Keratinocyte (primary cell): Measurements from ENCODE around the gene ATG9A.

Experiments
- EZH2 ChIP-seq: IDR thresholded peaks from one replicate; pipeline ENCODE4 v1.6.1; 2012; ENCODE audit warnings: inconsistent platforms, mild to moderate bottlenecking, low read length, moderate library complexity
- TF ChIP-seq, protein P1 (sequence below), 3 experiments: IDR thresholded peaks in 1 of 3; conservative IDR thresholded peaks in 1 of 3; optimal IDR thresholded peaks in 1 of 3; 2 replicates in 2 of 3; 3 replicates in 1 of 3; pipeline versions ENCODE3 to v1.5.1; 2011; ENCODE audit warnings: low read length in 3 of 3, mild to moderate bottlenecking in 3 of 3, moderate library complexity in 2 of 3, control low read depth in 1 of 3, inconsistent platforms in 1 of 3; ENCODE audit not compliant: insufficient read depth in 2 of 3; ENCODE audit errors: extremely low read depth in 1 of 3

DNA sequence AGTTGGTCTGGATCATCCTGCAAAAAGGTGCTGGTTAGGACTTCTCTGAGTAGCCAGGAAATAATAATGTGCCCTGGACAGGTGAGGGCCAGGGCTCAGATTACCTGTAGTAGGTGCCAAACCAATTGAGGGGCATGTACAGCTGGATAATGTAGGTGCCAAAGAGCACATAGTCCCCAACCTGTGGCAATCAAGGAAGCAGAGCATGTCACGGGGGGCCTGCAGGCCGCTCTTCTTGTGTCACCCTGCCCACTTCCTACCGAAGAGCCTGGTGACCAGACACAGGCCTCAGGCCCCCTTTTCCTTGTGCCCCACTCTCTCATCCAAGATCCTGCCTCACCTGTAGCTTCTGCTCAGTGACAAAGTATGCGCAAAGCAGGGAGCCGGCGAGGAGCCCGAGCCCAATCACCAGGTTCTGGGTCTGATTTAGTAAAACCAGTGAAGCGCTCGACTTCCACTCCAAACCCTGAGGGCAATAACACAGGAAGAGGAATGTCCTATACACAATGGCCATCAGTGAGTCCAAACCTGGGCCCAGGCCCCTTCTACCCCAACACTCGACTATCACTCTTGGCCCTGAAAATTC, 15.9 kb downstream of the ATG9A start:
- TF ChIP-seq EZH2: no peak
- TF ChIP-seq, protein P1, sequence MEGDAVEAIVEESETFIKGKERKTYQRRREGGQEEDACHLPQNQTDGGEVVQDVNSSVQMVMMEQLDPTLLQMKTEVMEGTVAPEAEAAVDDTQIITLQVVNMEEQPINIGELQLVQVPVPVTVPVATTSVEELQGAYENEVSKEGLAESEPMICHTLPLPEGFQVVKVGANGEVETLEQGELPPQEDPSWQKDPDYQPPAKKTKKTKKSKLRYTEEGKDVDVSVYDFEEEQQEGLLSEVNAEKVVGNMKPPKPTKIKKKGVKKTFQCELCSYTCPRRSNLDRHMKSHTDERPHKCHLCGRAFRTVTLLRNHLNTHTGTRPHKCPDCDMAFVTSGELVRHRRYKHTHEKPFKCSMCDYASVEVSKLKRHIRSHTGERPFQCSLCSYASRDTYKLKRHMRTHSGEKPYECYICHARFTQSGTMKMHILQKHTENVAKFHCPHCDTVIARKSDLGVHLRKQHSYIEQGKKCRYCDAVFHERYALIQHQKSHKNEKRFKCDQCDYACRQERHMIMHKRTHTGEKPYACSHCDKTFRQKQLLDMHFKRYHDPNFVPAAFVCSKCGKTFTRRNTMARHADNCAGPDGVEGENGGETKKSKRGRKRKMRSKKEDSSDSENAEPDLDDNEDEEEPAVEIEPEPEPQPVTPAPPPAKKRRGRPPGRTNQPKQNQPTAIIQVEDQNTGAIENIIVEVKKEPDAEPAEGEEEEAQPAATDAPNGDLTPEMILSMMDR (optimal IDR thresholded peaks at IDR 0.05 in 1 of 3, IDR thresholded peaks at IDR 0.05 in 1 of 3, conservative IDR thresholded peaks at IDR 0.05 in 1 of 3; ENCODE audit: extremely low read depth in 1 of 3, insufficient read depth in 2 of 3, low read length in 3 of 3): no peak
